HFF-Myc (cell line): ENCODE data around the gene TLCD1.

Source experiments
- DNase-seq: peaks from one replicate; pipeline ENCODE4 v3.0.0-alpha.2; 2011; ENCODE audit warnings: low read depth; ENCODE audit errors: extremely low read depth
- H3K4me3 ChIP-seq: replicated peaks from 2 replicates; pipeline ENCODE4 v1.5.1; 2011; ENCODE audit warnings: low read depth, mild to moderate bottlenecking, control low read depth, low read length
- CTCF ChIP-seq: IDR thresholded peaks from 2 replicates; pipeline ENCODE4 v1.5.1; 2012; ENCODE audit warnings: mild to moderate bottlenecking, low read depth, low read length, control low read depth; ENCODE audit errors: missing control alignments

Gene TLCD1

GRCh38 chr17:28726226-28726626, at the start of gene TLCD1:
TLCD1 (minus strand) TSS chr17:28726233; CDS start chr17:28726097, 136 bp downstream.
- no peak for TF ChIP-seq CTCF
- no peak for DNase-seq
- H3K4me3 ChIP-seq = peak within 1 kb of the TSS; percentile 99

- H3K4me3 ChIP-seq = no peak overlapping the region
- no peak for DNase-seq
- TF ChIP-seq CTCF = no peak
Observed at GRCh38 chr17:28774206-28774605, 48.2 kb upstream of the TLCD1 start.

- no peak overlapping the region for H3K4me3 ChIP-seq
- no peak for DNase-seq
- TF ChIP-seq CTCF = no peak
Observed at GRCh38 chr17:28773736-28774135, 47.7 kb upstream of the TLCD1 start.

GRCh38 chr17:28765038-28765437, 39.0 kb upstream of the TLCD1 start:
- H3K4me3 ChIP-seq = no peak overlapping the region
- no peak for DNase-seq

GRCh38 chr17:28763804-28764266, 37.8 kb upstream of the TLCD1 start:
- no peak overlapping the region for H3K4me3 ChIP-seq
- peak; percentile 73 for DNase-seq
- TF ChIP-seq CTCF = peak; percentile 86

More at GRCh38 chr17:28765038-28765437, 39.0 kb upstream of the TLCD1 start:
- no peak for TF ChIP-seq CTCF

- no peak for DNase-seq
- TF ChIP-seq CTCF = no peak
- H3K4me3 ChIP-seq = no peak overlapping the region
Observed at GRCh38 chr17:28763137-28763799, 37.2 kb upstream of the TLCD1 start.
